ENCODE data around the gene CEP41.
A peak's percentile ranks its signal among the peaks of the same experiment; 100 is the strongest.

Gene CEP41

DNA sequence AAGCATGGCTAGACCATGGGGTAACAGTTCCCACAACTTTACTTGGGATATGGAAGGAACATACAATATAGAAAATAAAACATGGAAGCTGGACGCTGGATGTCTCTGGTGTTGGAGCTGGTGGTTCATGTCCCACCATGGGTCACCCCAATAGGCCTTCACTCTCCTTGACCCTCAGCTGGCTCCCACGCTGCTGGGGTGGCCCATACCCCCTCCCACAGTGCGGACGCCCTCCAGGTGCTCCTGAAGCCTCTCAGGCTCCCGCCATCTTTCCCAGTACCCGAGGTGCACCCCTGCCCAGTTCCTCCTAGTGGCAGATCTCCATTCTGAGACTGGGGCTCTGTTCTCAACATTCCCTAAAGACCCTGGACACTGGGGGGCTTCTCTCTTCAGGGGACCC lies 66.3 kb downstream of the CEP41 start:
- Histone ChIP-seq H3K4me3 (ENCODE audit: low read length) (no peak overlapping the region), H3K27me3 (ENCODE audit: insufficient read depth, low read length) (no peaks in the 10 kb centered on the region), H3K4me1 (ENCODE audit: insufficient read depth, low read length) (peaks cover 13% of the 10 kb centered on the region; the same call in 1 of the 2 replicates), H3K36me3 (ENCODE audit: insufficient read depth, low read depth, low read length) (no peaks in the 10 kb centered on the region), H3K9me3 (ENCODE audit: insufficient read depth, low read depth, low read length) (peaks cover 15% of the 10 kb centered on the region), H3K27ac (ENCODE audit: low read length) (no peak overlapping the region), H3K9ac (ENCODE audit: low read depth, low read length) (no peak overlapping the region)

- Histone ChIP-seq H3K9ac (ENCODE audit: low read depth, low read length) (peak overlapping the region; percentile 35; the same call in 1 of the 2 replicates), H3K27ac (ENCODE audit: low read length) (no peak overlapping the region), H3K36me3 (ENCODE audit: insufficient read depth, low read depth, low read length) (no peaks in the 10 kb centered on the region), H3K4me3 (ENCODE audit: low read length) (no peak overlapping the region), H3K9me3 (ENCODE audit: insufficient read depth, low read depth, low read length) (peaks cover 15% of the 10 kb centered on the region), H3K27me3 (ENCODE audit: insufficient read depth, low read length) (no peaks in the 10 kb centered on the region), H3K4me1 (ENCODE audit: insufficient read depth, low read length) (peaks cover 13% of the 10 kb centered on the region; the same call in 1 of the 2 replicates)
Measured at GRCh38 chr7:130372402-130373165, 68.2 kb downstream of the CEP41 start.

GRCh38 chr7:130371046-130371445 lies 69.8 kb downstream of the CEP41 start:
- Histone ChIP-seq H3K4me1 (ENCODE audit: insufficient read depth, low read length) (peaks cover 13% of the 10 kb centered on the region; the same call in 1 of the 2 replicates), H3K27ac (ENCODE audit: low read length) (no peak overlapping the region), H3K27me3 (ENCODE audit: insufficient read depth, low read length) (no peaks in the 10 kb centered on the region), H3K4me3 (ENCODE audit: low read length) (no peak overlapping the region), H3K9me3 (ENCODE audit: insufficient read depth, low read depth, low read length) (peaks cover 8% of the 10 kb centered on the region), H3K36me3 (ENCODE audit: insufficient read depth, low read depth, low read length) (no peaks in the 10 kb centered on the region), H3K9ac (ENCODE audit: low read depth, low read length) (no peak overlapping the region)

DNA sequence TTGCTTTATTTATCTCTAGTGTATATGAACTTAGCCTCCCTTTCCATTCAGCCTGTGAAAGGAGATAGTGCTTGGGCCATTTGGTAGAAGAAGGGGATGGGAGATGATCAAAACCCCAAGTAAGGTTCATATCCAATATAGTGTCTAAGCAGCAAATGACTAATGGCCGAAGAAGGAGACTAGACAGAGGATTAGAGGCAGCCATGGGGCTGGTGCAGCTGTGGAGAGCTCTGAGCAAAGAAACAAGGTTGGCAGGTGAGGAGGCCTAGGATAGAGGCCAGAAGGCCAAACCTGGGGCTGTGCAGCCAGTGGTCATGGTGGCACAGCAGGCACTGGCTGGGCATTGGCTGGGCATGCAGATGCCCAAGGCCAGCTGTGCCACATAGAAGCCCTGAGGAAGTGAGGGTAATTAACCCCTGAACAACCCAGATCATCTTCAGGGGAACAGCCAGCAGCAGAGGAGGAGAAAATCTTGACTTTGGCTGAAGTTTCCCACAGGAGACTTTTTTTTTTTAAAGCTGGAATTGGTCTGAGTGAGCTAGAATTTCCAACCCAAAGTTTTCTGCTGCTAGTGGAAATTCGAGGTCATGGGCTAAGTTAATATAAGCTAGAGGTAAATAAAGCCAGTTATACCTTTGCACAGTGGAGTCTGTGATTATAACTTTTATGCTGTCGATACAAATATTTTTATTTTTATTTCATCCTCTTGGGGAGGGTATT lies 70.8 kb downstream of the CEP41 start:
- Histone ChIP-seq H3K4me1 (ENCODE audit: insufficient read depth, low read length) (peaks cover 21% of the 10 kb centered on the region; the same call in 1 of the 2 replicates), H3K9me3 (ENCODE audit: insufficient read depth, low read depth, low read length) (no peaks in the 10 kb centered on the region), H3K27ac (ENCODE audit: low read length) (no peak overlapping the region), H3K9ac (ENCODE audit: low read depth, low read length) (no peak overlapping the region), H3K36me3 (ENCODE audit: insufficient read depth, low read depth, low read length) (no peaks in the 10 kb centered on the region), H3K4me3 (ENCODE audit: low read length) (no peak overlapping the region), H3K27me3 (ENCODE audit: insufficient read depth, low read length) (no peaks in the 10 kb centered on the region)

DNA sequence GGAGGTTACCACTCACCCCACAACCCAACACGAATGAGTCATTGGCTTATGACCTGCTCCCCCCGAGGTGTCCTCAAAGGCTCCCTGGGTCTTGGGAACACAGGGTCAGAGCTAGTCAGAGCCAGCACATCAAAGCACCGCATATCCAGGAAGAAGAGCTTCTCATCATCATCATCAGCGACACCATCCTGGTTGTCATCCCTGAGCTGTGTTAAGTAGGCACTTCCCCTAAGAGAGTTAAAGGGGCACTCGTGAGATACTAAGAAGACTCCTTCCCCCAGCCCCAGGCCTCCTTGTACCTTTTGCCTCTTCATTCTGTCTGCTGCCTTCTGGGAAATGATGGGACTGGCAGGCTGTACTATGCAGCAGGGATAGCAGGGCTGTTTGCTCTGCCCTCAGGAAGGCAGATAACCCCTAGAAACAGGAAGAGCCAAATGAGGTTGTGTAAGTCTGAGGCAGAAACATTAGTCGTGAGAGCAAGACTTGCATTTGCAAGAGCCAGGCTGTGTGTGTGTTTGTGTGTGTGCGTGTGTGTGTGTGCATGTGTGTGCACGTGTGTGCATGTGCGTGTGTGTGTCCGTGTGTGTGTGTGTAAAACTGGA lies 71.6 kb downstream of the CEP41 start:
- H3K4me3 ChIP-seq (ENCODE audit: low read length), result no peak overlapping the region
- no peak overlapping the region for H3K9ac ChIP-seq (ENCODE audit: low read depth, low read length)
- H3K27ac ChIP-seq (ENCODE audit: low read length), result no peak overlapping the region
- no peaks in the 10 kb centered on the region for H3K36me3 ChIP-seq (ENCODE audit: insufficient read depth, low read depth, low read length)
- peaks cover 26% of the 10 kb centered on the region; the same call in 1 of the 2 replicates for H3K4me1 ChIP-seq (ENCODE audit: insufficient read depth, low read length)
- H3K27me3 ChIP-seq (ENCODE audit: insufficient read depth, low read length), result no peaks in the 10 kb centered on the region
- H3K9me3 ChIP-seq (ENCODE audit: insufficient read depth, low read depth, low read length), result no peaks in the 10 kb centered on the region

DNA sequence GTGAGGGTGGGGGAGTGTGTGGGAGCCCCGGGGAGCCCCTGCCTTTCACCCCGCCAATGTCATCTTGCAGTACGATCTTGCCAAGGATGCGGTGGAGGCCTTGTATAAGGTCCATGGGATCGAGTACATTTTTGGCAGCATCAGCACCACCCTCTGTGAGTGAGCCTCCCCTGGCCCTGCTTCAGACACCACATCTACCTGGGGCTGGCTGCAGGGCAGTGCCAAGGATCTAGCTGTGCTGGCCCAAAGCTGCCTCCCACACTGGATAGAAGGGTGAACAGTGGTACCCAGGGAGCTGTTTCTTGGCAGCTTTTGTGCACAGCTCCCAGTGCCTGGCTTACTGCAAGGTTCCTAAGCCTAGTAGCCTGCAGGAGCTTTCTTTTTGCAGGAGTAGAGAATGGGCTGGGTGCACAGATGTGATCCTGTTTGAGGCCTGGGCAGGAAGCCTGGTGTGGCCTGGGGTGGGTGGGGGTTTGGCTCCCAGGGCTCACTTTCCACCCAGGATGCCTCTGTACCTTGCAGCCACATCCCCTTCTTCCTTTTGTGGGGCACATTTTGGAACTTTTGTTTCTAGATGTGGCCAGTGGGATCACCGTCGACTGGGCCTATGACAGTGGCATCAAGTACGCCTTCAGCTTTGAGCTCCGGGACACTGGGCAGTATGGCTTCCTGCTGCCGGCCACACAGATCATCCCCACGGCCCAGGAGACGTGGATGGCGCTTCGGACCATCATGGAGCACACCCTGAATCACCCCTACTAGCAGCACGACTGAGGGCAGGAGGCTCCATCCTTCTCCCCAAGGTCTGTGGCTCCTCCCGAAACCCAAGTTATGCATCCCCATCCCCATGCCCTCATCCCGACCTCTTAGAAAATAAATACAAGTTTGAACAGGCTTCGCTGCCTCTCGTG lies 72.7 kb downstream of the CEP41 start:
- H3K27me3 ChIP-seq (ENCODE audit: insufficient read depth, low read length), result no peaks in the 10 kb centered on the region
- no peak overlapping the region for H3K27ac ChIP-seq (ENCODE audit: low read length)
- no peak overlapping the region for H3K4me3 ChIP-seq (ENCODE audit: low read length)
- H3K4me1 ChIP-seq (ENCODE audit: insufficient read depth, low read length), result peaks cover 19% of the 10 kb centered on the region; the same call in 1 of the 2 replicates
- H3K36me3 ChIP-seq (ENCODE audit: insufficient read depth, low read depth, low read length), result no peaks in the 10 kb centered on the region
- no peak overlapping the region for H3K9ac ChIP-seq (ENCODE audit: low read depth, low read length)
- no peaks in the 10 kb centered on the region for H3K9me3 ChIP-seq (ENCODE audit: insufficient read depth, low read depth, low read length)

DNA sequence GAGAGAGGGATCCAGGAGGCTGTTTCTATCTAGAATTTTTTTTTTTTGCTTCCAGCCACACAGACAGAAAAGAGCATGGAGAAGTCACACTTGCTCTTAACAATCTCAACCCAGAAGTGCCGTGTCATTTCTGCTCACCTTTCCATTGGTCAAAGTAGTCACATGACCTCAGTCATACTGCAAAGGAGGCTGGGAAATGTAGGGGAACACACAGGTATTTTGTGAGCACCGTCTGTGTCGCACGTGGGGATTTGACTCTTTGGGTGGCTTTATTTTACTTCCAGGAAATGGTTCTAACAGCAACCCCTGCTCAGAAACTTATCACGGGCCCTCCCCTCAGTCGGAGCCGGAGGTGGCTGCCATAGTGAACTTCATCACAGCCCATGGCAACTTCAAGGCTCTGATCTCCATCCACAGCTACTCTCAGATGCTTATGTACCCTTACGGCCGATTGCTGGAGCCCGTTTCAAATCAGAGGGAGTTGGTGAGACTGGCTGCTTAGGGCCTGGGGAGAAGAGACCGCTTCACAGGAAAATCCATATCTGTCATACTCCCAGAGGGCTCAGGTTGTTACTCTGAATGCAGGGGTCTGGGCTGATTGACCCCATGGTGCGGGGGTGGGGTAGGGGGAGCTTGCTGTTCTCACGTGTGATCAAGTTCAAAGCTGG lies 73.6 kb downstream of the CEP41 start:
- no peaks in the 10 kb centered on the region for H3K36me3 ChIP-seq (ENCODE audit: insufficient read depth, low read depth, low read length)
- no peak overlapping the region for H3K9ac ChIP-seq (ENCODE audit: low read depth, low read length)
- H3K27me3 ChIP-seq (ENCODE audit: insufficient read depth, low read length), result no peaks in the 10 kb centered on the region
- H3K4me3 ChIP-seq (ENCODE audit: low read length), result no peak overlapping the region
- no peaks in the 10 kb centered on the region for H3K9me3 ChIP-seq (ENCODE audit: insufficient read depth, low read depth, low read length)
- no peak overlapping the region for H3K27ac ChIP-seq (ENCODE audit: low read length)
- H3K4me1 ChIP-seq (ENCODE audit: insufficient read depth, low read length), result peaks cover 13% of the 10 kb centered on the region; the same call in 1 of the 2 replicates

DNA sequence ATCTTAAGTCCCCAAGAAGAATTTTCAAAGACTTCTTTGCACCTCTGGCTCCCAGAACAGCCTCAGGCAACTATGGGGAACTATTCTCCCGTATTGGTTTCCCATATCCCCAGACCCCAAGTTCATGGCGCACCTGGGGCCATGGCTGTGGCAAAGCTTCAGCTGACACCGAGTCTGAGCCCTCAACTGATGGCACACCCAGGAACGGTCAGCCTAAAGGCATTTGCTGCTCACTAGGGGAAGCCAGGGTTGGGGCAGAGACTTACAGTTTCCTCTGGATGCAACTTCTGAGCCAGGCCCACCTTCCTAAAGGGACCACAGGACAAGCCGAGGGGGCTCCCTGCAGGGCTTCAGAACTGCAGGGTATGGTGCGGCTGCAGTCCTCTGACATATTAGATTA lies 74.3 kb downstream of the CEP41 start:
- H3K9me3 ChIP-seq (ENCODE audit: insufficient read depth, low read depth, low read length), result no peaks in the 10 kb centered on the region
- no peak overlapping the region for H3K9ac ChIP-seq (ENCODE audit: low read depth, low read length)
- no peak overlapping the region for H3K27ac ChIP-seq (ENCODE audit: low read length)
- no peaks in the 10 kb centered on the region for H3K27me3 ChIP-seq (ENCODE audit: insufficient read depth, low read length)
- no peak overlapping the region for H3K4me3 ChIP-seq (ENCODE audit: low read length)
- peaks cover 13% of the 10 kb centered on the region; the same call in 1 of the 2 replicates for H3K4me1 ChIP-seq (ENCODE audit: insufficient read depth, low read length)
- no peaks in the 10 kb centered on the region for H3K36me3 ChIP-seq (ENCODE audit: insufficient read depth, low read depth, low read length)

GRCh38 chr7:130365511-130366441 lies 75.0 kb downstream of the CEP41 start:
- Histone ChIP-seq H3K4me1 (ENCODE audit: insufficient read depth, low read length) (peaks cover 13% of the 10 kb centered on the region; the same call in 1 of the 2 replicates), H3K9ac (ENCODE audit: low read depth, low read length) (peak overlapping the region; percentile 2; the same call in 1 of the 2 replicates), H3K36me3 (ENCODE audit: insufficient read depth, low read depth, low read length) (no peaks in the 10 kb centered on the region), H3K9me3 (ENCODE audit: insufficient read depth, low read depth, low read length) (no peaks in the 10 kb centered on the region), H3K4me3 (ENCODE audit: low read length) (no peak overlapping the region), H3K27ac (ENCODE audit: low read length) (peak overlapping the region; percentile 70), H3K27me3 (ENCODE audit: insufficient read depth, low read length) (no peaks in the 10 kb centered on the region)

DNA sequence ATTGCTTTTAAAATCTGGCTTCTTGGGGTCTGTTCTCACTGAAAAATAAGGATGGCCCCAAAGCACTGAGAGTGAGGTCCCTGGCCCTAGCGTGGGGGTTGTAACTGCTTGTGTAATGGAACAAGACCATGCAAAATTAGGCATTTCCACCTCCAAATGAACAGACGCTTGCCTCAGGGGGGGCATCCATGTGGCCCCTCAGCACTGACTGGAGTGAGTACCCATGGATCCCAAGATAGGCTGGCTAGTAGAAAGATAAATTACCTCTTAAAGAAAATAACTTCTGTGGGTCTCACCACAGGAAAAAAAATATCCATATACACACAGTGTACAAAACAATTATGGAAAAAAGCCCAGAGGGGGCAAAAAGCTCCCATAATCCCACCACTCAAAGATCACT lies 75.7 kb downstream of the CEP41 start:
- H3K9ac ChIP-seq (ENCODE audit: low read depth, low read length), result peak overlapping the region; percentile 2; the same call in 1 of the 2 replicates
- H3K27me3 ChIP-seq (ENCODE audit: insufficient read depth, low read length), result no peaks in the 10 kb centered on the region
- H3K4me3 ChIP-seq (ENCODE audit: low read length), result no peak overlapping the region
- H3K9me3 ChIP-seq (ENCODE audit: insufficient read depth, low read depth, low read length), result no peaks in the 10 kb centered on the region
- H3K27ac ChIP-seq (ENCODE audit: low read length), result peak overlapping the region; percentile 70
- no peaks in the 10 kb centered on the region for H3K36me3 ChIP-seq (ENCODE audit: insufficient read depth, low read depth, low read length)
- peaks cover 13% of the 10 kb centered on the region; the same call in 1 of the 2 replicates for H3K4me1 ChIP-seq (ENCODE audit: insufficient read depth, low read length)

All from iPS-20b (cell line).